AG10803 (cell line): ENCODE results near the gene SMAD7.

ENCODE experiments used
- DNase-seq: peaks from one replicate; pipeline ENCODE4 v3.0.0; 2010; ENCODE audit warnings: low read depth
- H3K4me3 ChIP-seq: 2 replicates; pipeline ENCODE4 v1.5.1; 2011; ENCODE audit warnings: mild to moderate bottlenecking, low read length, control low read depth
- TF ChIP-seq, protein P1 (sequence below): conservative IDR thresholded peaks from 2 replicates; pipeline ENCODE4 v1.5.1; 2011; ENCODE audit warnings: mild to moderate bottlenecking, low read length, control low read depth, inconsistent platforms

Gene SMAD7

DNA sequence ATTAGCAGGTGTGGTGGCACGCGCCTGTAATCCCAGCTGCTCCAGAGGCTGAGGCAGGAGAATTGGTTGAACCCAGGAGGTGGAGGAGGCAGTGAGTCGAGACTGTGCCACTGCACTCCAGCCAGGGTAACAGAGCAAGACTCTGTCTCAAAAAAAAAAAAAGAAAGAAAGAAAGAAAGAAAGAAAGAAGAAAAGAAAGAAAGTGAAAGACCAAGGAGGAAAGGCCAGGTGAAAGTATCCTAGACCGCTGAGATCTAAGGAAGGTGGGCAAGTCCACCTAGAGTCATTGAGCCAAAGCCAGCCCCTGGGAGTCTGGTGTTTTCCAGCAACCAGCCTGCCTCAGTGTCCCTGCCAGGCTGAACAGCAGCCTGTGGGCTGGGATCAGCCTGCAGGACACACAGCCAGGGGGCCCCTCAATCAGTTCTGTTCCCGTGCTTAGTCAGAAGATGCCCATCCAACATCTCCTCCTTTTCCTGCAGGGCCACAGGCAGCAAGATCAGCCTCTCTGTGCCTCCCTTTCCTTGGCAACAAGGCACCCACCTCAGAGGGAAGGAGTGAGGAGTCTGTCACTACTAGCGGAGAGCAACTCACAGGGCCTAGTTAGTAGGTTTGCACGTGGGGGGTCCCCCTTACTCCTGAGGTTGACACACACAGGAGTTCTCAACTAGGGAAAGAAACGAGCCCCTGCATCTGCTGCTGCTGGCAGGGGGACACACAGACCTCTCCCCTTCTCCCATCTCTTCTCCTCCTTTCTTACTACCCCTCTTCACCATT is 64.1 kb downstream of the SMAD7 start:
- no peak for DNase-seq
- TF ChIP-seq, protein P1, sequence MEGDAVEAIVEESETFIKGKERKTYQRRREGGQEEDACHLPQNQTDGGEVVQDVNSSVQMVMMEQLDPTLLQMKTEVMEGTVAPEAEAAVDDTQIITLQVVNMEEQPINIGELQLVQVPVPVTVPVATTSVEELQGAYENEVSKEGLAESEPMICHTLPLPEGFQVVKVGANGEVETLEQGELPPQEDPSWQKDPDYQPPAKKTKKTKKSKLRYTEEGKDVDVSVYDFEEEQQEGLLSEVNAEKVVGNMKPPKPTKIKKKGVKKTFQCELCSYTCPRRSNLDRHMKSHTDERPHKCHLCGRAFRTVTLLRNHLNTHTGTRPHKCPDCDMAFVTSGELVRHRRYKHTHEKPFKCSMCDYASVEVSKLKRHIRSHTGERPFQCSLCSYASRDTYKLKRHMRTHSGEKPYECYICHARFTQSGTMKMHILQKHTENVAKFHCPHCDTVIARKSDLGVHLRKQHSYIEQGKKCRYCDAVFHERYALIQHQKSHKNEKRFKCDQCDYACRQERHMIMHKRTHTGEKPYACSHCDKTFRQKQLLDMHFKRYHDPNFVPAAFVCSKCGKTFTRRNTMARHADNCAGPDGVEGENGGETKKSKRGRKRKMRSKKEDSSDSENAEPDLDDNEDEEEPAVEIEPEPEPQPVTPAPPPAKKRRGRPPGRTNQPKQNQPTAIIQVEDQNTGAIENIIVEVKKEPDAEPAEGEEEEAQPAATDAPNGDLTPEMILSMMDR: no peak
- no peak overlapping the region for H3K4me3 ChIP-seq

DNA sequence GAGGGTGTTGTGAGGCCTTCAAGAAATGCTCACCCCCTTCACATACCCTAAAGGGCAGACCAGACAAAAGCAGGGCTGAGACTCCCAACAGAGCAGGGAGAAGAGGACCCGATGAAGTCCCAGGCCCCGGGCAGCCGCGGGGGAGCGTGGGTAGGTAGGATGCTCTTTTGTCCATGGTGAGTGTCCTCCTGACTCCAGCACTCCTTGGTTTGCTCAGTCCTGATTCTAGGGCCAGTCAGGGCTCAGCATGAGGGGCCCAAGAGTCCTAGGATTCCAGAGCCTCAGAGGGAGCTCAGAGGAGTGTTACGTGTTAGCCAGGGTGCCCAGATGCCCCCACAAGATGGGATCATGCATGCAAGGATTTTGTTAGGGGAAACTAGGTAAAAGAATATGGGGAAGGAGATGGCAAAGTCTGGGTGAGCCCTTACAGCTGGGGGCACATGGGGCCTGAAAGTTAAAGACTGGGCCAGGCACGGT is 64.8 kb downstream of the SMAD7 start:
- TF ChIP-seq, protein P1: no peak

DNA sequence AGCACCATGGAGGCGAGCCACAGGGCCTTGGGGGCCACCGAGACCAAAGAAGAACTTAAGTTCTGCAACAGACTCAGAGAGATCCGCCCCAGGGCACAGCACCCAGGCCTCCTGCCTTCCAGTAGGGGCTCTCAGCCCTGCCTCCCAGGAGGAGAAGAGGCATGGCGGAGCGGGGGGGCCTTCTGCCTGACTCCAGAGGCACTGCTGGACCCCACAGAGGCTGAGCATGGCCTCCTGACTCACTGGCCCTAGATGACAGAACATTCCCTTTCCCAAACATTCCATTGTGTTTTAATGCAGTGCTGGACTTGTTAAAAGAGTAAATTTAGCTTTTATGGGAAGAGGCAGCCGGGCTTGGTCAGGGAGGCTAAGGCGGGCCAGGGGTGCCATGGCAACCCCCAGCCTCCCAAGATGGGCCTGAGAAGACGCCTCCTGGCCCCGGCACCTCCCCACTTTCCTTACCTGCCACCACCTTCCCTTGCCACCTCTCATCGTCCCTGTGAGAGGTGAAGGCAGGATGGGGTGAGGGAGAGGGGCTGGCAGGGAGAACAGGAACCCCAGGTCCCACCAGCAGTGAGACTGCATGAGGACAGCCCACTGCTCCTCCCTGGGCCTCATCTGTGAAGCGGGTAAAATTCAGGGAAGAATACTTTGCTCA is 65.4 kb downstream of the SMAD7 start:
- TF ChIP-seq, protein P1: no peak
- no peak for DNase-seq
- H3K4me3 ChIP-seq: no peak overlapping the region

More for the DNA sequence above, 64.8 kb downstream of the SMAD7 start:
- DNase-seq: no peak
- H3K4me3 ChIP-seq: no peak overlapping the region

DNA sequence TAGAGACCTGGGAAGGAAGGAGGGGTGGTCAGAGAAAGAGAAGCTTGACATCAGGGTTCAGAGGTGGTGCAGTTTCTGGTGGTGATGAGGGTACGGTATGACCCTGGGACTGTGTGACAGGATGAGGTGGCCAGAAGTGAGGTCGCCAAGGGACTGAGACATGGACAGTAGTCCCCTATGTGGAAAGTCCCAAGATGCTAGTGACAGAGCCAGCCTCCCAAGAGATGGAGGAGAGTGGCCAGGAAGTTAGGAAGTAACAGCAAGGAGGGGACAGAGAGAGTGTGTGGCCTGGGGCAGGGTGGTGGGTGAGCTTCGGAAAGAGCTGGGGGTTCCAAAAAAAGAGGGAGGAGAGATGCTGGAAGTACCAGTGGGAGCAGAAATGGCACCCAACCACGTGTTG is 66.0 kb downstream of the SMAD7 start:
- no peak overlapping the region for H3K4me3 ChIP-seq

DNA sequence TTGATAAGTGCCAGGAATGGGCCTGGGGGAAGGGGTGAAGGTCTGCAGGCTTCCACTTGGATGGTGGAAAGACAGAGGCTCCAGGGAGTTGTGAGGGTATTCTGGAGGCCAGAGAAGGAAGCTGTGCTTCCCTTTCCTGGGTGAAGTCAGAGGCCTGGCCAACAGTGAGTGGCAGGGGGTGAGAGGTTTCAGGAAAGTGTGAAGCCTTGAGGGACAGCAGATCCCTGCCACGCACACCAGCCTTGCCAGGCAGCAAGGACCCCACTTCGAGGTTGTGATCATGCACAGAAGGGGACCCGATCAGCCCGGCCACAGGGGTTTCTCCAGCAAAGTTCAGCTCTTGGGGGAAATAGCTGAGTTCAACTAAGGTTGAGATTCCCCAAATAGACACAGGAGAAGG is 66.5 kb downstream of the SMAD7 start:
- H3K4me3 ChIP-seq: no peak overlapping the region
- DNase-seq: no peak
- TF ChIP-seq, protein P1: no peak

More for the DNA sequence above, 66.0 kb downstream of the SMAD7 start:
- TF ChIP-seq, protein P1: no peak
- no peak for DNase-seq

DNA sequence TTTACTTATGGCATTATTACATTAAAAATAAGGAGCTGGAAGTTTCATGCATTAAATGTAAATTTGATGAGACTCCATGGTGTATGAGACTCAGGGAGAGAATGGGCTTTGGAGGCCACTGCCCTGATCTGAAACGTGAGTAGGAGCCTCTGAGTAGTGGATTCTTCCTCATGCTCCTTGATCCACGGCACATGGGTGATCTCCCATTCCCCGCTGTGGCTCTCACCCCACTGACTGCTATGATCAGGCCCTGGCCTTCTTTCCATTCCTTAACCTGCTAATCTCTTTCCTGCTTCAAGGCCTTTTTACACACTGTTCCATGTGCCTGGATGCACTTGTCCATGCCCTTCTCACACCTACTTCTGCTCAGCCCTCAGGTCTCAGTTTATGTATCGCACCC is 68.4 kb downstream of the SMAD7 start:
- DNase-seq: no peak
- H3K4me3 ChIP-seq: no peak overlapping the region
- TF ChIP-seq, protein P1: no peak

DNA sequence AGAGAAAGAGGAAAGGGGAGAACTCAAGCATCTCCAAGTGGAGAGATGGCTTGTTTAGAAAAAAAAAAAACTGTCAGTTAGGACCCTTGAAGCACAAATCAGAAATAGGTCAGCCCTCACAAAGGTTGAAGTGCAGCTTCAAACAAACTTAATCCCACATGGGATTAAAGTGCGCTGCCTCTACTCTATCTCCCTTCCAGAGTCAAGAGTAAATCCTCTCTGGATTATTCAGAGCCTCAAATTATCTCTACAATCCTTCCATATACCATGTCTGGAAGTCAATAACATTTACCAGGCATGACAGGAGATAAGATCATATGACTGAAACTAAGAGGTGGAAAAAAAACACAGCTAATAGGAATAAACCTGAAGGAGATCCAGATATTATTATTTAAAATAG is 69.8 kb downstream of the SMAD7 start:
- TF ChIP-seq, protein P1: no peak
- DNase-seq: no peak

More for the DNA sequence above, 69.8 kb downstream of the SMAD7 start:
- no peak overlapping the region for H3K4me3 ChIP-seq
